T-helper 1 cell treated with Interleukin-12 subunit alpha and Interleukin-12 subunit beta and Interleukin-4 antibody, amounts not matched to agents 30 ng/mL and 1 ng/mL, for 36 hours (primary cell): ENCODE measurements around the gene DCDC2C. TPM values are rescaled to one million over a fixed set of nuclear protein-coding genes. Genes with fewer than 3 reads are reported as not detected.
"Not testable (repeated sequence)": the region's sequence is repeated elsewhere in the genome, so short reads cannot be mapped to it uniquely, and the experiment has no call there.

Source experiments
- intact Hi-C: fragments of 100-400 bp; cut with micrococcal nuclease; formaldehyde crosslinking; loops from one replicate; pipeline ENCODE4 v1.15.1; 2024
- total RNA-seq: library from RNA; stranded (reverse); gene quantifications from 2 replicates; pipeline ENCODE4 v1.2.3, GENCODE V29; 2022

Gene DCDC2C
- total RNA-seq, 1 donor from 2014 or later: not detected

DNA sequence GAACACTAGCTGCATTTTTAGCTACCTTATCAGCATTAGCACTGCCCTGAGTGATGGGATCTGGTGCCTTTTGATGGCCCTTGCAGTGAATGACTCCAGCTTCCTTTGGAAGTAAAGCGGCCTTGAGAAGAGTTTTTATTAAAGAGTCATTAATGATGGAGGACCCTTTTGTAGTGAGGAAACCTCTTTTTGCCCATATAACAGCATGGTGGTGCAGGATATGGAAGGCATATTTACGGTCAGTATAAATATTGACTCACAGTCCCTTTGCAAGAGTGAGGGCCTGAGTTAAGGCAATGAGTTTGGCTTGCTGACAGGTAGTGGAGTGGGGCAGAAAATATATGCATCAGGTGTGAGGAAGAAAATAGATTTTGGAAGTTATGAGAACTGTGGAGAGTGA is 113.8 kb downstream of the DCDC2C start:
- intact Hi-C loops: not testable (repeated sequence)

DNA sequence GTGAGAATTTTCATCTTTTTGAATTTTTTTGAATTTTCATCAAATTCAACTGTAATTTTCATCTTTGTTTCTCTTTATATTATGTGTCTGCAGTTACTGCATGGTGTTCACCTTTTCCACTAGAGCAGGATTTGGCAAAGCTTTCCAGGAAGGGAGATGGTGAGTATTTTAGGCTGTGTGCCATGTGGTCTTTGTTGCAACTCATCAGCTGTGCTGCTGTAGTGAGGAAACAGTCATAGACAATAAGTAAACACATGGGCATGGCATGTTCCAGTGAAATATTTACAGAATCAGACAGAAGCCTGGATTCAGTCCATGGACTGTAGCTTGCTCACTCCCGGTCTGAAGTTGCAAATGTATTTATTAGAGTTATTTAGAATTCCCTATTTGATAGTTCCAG is 120.4 kb downstream of the DCDC2C start:
- intact Hi-C loops: no loop called here

DNA sequence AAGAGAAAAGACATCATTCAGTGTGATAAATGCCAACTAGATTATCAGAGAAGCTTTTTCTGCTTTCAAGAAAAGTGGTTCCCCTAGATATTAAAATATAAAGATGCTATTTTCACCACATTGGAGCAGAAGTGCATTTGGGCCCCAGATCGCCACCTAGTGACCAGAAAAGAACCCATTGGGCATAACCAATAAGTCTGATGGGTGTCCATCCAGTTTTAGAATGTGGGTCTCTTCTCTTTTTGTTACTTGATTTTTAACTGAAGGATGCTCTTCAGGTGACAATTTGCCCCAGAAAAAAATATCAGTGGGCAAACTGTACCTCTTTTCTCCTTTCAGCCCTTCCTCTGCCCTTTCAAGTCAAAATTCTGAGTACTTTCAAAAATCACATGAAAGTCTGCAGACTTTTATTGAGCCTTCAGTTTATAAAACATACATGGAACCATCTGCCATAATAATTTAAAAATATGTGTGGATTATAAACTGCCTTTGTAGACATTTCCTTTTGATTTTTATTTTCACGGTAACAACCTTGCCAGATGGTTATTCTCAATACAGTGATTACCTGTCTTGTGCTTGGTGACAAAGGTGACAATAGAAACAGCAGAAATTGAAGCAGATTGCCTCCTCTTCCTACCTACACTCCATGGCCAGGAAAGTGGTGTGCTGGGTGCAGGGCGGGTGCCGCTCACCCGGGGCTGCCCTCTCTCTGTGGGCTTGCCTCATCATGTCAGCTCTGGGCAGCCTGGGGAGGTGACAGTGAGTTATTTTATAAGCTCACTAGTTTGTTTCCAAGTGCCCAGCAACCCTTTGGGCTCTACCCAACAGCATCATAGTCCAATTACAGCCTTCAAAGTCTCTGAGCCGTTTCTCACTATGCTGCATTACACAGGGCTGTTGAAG is 124.5 kb downstream of the DCDC2C start:
- intact Hi-C loops: loop anchor here (1.0 kb wide), 1 partner anchor 100 kb away; no protein-coding TSS in a partner anchor

DNA sequence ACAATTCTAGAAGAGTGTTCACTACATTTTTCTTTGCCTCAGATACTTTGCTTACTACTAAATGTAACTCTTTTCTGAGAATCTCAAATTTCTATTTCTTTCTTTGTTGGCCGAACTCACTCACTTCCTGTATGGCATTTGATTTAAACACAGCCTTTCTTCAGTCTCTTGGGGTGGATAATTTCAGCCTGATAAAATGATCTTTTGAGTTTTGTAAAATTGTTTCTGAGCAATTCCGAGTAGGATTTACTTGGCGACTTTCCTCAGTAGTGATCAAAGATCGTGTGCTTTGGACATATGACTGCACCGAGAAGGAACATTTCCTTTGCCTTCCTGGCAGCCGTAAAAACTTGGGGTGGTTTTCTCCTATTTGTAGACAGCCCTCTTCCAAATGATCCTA is 127.4 kb downstream of the DCDC2C start:
- intact Hi-C loops: no loop called here

DNA sequence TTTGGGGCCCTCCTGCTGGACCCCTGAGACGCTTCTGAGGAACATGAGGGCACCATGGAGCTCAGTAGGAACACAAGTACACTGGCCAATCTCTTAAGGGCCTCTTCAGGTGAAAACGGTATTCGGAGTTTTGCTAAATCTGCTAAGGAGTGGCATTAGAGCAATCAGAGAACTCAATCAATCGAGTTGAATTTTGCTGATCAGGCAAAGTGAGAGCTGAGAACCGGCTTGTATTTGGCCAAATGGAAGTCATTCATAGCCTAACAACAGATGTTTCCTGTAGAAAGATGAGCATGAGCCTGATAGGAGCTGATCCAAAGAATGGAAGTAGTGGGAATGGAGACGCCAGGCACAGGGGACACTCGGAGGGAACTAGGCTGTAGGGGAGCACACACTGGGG is 133.7 kb downstream of the DCDC2C start:
- intact Hi-C loops: no loop called here

DNA sequence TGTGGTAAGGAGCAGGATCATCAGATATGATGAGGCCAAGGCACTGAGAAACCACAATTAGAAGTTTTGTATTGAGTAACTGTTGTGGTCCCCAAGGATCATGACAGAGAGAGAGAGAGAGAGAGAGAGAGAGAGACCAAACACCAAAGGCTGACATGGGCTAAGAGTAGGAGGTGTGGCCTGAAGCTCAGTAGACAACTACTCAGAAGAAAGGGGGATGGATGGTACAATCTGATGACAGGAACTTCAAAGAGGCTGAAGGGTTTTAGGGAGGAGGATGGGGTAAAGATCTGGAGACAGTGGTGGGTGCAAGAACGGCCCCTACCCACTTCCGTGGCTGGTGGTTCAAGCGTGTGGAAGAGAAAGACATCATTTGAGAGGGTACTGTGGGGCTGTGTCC is 135.0 kb downstream of the DCDC2C start:
- intact Hi-C loops: no loop called here

DNA sequence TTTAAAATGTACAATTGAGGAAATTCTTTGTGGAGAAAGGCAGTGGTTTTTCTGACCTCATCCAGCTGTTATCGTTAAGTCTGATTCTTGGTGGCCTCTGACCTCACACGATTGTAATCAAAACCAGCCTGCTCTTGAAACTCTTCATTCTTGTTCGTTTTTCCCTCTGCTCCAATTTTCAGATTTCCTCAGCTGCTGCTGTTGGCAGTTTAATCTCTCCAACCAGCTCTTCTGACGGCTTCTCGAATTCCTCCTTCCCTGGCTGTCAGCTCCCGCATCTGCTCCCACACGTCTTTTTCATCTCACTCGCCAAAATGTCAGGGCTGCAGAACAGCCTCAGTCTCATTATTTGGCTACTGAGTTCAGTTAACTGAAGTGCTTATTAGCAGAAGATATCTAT is 136.1 kb downstream of the DCDC2C start:
- intact Hi-C loops: no loop called here

DNA sequence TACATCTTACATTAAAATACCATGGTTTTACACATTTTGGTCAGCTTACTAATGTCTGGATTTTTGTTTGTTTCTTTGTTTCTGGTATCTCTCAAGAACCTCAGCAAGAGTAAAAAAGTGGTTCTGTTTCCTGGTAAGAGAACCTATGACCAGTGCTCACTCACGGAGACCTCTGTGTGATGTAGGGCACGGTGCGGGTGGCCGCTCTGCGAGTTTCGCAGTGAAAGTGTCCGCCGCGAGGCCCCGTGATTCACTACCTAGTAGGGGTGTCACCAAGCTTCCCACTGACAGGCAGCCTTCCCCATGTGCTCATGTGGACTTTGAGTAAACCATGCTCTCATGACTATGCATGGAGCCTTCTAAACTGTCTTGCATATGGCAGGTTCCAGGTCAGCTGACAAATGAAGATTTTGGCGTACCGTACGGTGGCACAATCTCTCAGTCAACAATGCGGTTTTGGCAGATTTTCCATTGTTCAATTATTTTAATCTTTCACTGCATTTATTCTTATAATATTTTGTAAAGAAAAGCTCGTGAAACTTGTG is 137.3 kb downstream of the DCDC2C start:
- intact Hi-C loops: no loop called here

DNA sequence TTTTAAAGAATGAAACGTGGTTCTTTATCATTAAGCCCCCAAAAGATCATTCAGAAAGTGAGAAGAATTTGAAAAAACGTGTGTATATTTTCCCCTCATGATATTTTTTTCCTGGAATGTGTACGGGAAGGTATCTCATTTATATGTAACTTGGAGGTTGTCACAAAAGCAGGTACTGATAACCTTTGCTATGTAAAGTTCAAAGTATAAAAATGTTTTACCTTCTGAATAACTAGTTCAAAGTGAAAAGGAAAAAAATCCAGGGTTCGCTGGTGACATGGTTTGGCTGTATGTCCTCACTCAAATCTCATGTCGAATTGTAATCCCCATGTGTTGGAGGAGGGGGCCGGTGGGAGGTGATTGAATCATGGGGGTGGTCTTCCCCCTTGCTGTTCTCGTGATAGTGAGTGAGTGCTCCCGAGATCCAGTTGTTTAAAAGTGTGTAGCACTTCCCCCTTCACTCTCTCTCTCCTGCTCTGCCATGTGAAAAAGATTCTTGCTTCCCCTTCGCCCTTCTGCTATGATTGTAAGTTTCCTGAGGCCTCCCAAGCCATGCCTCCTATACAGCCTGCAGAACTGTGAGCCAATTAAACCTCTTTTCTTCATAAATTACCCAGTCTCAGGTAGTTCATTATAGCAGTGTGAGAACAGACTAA is 144.2 kb downstream of the DCDC2C start:
- intact Hi-C loops: no loop called here

DNA sequence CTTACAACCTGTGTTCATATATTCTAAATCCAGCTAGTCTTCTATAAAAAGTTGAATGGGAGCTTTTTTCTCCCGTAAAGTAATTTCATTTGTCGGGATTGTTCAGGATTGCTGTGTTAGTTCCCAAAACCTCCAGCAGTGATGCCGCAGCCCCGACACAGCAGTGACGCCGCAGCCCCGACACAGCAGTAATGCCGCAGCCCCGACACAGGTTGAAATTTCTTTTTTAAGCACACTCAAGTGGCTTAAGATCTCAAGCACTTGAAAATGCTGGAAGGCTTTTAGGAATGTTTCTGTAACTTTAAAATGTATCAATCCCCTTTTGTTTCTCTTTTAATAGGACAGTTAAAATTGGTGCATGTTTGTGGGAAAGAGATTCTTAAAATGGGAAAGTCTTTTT is 145.4 kb downstream of the DCDC2C start:
- intact Hi-C loops: no loop called here

DNA sequence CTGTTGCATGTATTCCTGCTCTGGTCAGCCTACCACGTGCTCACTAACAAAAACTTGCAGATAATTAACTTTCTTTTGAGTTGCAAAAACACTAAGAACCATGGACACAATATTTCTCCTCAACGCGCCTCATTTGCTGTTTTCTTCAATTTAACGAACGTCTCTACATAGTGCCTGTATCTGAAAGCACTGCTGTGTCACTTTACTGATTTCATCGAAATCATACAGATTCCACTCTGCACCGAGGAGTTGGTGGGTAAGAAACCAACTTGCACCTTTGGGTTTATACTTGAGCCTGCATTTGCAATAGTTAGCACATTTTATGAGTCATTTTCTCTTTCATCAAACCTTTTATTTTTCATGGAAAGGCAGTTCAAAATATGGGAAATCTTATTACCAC is 145.8 kb downstream of the DCDC2C start:
- intact Hi-C loops: no loop called here

DNA sequence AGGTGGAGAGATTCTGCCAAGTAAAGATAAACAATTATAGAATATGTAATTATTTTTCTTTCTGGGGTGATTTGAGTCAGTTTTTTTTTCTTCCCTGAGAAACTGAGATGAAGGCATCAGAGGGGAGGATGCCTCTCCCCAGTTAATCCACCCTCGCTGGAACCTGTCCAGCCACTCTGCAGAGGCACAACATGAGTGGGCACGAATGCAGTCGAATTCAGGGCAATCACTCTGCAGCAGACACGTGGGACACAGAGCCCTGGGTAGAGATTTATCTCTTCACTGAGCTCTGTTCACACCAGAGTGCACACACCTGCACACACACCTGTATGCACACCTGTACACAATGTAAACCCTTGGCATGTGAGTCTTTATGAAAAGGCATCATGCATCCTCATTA is 154.2 kb downstream of the DCDC2C start:
- intact Hi-C loops: no loop called here

DNA sequence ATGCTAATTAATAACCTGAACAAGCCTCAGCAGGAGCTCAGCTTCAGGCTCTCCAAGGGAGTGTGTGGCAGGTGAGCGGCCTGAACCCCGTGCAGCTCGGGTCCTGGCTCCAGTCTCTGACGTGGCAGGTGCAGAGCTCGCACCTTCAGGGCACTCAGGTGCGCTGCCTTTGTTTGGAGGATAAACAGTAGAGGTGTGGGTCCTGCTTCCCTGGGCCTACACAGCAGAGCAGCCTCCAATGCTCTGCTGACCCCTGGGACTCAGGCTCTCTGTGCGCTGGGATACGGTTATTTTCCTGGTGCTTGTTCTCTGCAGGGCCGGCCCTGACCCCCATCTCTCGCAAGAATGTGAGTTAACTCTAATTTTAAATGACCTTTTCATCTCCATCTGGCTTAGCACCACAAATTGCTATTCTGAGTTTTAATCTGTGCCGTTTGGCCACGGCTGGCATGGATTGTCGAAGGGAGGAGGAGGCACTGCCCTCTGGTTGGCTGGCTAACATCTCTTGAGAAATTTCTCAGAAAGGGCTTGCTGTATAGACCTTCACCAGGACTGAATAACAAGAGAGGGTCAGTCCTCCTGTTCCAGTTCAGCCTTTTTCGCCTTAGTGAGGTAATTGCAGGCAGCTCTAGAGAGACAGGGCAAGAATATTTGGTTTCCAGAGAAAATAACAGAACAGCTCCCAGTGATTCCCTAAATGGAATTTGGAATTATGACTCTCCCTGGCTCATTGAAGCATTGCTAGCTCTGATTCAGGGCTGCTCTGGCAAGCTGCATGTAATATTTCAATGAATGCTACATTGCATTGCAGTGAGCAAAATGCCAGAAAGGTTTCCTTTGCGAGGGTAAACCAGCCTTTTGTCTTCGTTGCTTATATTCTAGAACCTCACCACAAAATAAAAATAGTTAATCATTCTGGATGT is 161.8 kb downstream of the DCDC2C start:
- intact Hi-C loops: no loop called here

DNA sequence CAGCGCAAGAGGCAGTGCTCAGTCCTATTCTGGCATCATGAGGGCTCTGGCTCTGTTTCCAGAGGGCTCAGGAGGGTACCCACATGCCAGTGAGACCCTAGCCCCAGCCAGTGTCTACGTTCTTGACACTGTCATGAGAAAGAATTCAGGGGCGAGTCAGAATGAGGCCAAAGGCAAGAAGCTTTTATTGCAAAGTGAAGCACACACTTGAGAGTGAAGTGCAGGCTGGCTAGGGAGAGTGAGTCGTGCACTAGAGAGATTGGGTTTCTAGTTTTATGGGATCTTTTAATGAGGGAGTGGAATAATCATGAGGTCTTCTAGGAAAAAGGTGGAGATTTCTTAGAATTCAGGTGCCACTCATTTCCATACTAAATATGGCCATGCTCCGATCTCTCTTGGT is 164.1 kb downstream of the DCDC2C start:
- intact Hi-C loops: no loop called here

DNA sequence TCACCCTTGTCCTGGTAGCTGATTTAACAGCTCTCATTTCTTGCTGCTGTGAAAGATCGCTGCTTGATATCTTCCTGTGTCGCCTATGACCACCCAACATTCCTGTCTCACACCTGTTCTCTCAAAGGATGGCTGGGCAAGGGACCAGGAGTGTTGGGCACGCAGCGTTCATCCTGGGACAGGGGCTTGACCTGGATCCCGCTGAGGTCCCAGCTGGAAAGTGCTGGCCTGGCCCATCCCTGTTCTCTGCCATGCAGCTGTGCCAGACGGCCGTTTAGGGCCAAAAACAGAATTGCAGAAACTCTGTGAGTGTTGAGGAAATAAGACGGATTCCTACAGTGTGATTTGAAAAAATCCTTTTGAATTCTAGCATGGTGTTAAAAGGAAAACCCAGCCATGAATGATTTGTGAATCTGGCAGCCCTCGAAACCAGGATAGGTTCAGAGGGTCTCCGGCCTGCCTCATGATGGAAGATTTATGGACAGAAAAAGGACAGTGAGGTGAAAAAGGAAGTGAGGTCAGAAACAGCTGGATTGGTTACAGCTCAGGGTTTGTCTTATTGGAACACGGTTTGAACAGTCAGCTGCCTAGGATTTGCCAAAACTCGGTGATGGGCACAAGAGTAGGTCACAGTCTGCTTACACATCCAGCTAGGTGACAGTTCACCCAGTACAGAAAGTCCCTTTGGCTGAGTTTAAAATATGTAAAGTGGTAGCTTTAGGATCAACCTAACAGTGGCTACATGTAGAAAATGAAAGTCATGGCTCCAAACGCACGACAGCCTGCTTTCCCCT is 164.8 kb downstream of the DCDC2C start:
- intact Hi-C loops: no loop called here

DNA sequence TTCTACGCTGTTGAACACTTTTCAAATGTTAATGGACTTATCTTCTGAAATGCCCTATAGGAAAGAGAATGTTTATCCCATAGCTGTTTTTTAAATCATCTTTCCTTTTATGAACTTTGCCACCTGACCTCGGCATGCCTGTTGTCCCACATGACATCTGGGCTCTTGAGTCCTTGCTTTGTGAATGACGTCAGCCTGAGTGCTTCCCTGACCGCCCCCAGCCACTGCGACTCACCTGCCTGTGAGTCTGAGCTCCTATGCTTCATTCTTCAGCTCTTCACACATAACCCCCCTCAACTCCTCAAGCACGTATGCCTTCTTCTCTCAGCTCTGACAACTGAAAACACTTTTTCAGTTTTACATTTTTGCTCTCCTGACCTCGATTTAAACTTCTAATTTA is 166.8 kb downstream of the DCDC2C start:
- intact Hi-C loops: no loop called here

DNA sequence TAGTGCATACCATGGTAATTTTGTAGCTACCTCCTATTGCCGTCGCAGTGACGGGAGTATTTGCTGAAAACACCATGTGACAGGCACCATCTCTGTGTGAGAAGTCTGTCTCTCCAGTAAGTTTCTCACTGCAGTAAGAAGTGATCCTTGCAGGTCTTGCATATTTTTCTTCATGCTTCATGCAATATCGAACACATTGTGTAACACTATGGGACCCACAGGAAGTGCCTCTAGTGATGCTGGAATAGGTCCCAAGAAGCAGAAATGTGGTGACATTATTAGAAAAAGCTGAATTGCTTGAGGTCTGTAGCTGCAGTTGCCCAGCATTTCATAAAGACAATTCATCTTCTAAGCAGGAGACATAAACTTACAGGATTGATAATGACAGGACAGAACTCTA is 167.6 kb downstream of the DCDC2C start:
- intact Hi-C loops: no loop called here

DNA sequence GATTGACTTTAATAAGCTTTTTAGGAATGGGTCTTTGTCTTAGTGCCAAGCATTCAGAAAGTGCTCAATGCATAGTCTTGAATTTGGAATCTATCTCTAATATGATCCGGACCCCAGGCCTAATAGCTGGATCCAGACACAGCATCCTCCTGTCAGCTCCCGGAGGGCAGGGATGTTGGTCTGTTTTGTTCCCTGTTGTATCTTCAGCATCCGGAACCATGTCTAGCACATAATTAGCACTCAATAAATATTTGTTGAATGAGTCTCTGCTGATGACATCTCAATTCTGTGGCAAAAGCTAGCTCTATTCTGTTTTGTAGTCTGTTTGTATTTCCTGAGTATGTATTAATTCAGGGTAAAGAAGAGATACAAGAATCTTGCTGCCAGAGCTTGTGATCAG is 169.1 kb downstream of the DCDC2C start:
- intact Hi-C loops: no loop called here

DNA sequence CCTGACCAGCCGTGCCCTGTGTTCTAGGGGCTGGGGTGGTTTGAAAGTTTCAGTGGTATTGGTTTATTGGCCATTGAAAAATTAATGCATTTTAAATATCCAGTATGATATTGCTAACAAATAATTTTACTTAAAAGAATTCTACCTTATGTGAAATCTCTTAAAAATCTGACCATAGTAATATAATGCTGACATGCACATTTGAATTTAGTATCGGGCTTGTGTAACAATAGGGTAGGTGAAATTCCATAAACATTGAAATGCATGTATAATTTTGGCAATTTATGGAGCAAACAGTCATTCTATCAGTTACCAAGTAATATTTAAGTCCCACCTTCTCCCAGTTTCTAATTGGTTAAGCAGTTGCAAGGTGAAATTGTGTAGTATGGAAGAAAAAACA is 170.5 kb downstream of the DCDC2C start:
- intact Hi-C loops: no loop called here

DNA sequence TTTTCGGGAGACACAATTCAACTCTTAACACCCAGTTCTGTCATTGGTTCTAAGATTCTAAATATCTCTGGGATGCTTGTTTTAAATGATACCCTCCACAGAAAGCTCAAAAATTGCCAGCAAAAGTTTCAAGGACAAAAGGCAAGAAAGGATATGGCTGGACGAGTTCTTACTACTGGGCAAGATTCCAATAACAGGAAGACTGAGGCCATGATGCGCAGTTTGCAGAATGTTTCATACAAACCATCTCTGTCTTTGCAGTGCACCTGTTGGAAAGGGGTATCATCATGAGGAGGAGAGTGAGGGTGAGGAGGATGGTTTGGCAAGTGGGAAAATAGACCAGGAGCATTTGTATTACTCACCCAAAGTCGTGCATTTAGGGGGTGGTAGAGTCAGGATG is 172.8 kb downstream of the DCDC2C start:
- intact Hi-C loops: no loop called here

DNA sequence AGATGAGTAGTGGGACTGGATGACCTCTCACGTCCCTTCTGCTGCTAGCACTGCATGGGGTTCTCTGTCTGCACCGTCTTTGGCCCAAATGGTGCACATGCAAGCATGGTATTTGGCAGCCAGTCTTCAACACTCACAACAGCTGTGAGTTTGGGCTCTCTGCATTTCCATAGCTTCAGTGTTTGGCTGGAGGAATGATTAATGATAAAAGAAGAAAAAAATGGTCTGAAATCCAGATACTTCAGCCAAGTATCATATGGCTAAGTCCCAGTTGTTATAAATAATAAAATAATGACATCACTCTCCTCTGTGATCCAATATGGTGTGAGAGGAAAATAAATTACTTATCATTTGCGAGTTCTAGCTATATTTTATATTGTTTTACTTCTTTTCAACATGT is 173.3 kb downstream of the DCDC2C start:
- intact Hi-C loops: no loop called here
